HepG2 (cell line): ENCODE data around the gene HPS4. TPM values are rescaled to one million over a fixed set of nuclear protein-coding genes. Genes with fewer than 3 reads are reported as not detected.

Experiments used
- ARID3A ChIP-seq: IDR thresholded peaks from 2 replicates; pipeline ENCODE4 v1.6.1; 2012; ENCODE audit warnings: low read depth, low read length, improper control_type of control experiment
- DRAP1 ChIP-seq: IDR thresholded peaks from 2 replicates; pipeline ENCODE4 v1.6.1; 2016; ENCODE audit warnings: missing genetic modification reagents, missing compliant biosample characterization
- EHMT2 ChIP-seq: fragments of 200-600 bp; sonication (generic); IDR thresholded peaks from 2 replicates; pipeline ENCODE4 v1.7.0; 2017; ENCODE audit warnings: antibody characterized with exemption, low read depth, low read length, borderline replicate concordance
- GLI4 ChIP-seq: sonication (generic); formaldehyde crosslinking; IDR thresholded peaks from 2 replicates; pipeline ENCODE4 v1.5.1; 2020; ENCODE audit warnings: missing genetic modification reagents, mild to moderate bottlenecking, moderate library complexity, borderline replicate concordance
- GMEB2 ChIP-seq: IDR thresholded peaks from 2 replicates; pipeline ENCODE4 v1.6.1; 2016; ENCODE audit warnings: missing biosample characterization, missing genetic modification reagents, low read depth
- IKZF5 ChIP-seq: IDR thresholded peaks from 2 replicates; pipeline ENCODE4 v1.6.1; 2018; ENCODE audit warnings: missing genetic modification reagents, mild to moderate bottlenecking, missing compliant biosample characterization
- TAF15 ChIP-seq: fragments of 200-400 bp; formaldehyde crosslinking; IDR thresholded peaks from one replicate; pipeline ENCODE4 v1.6.1; 2018; ENCODE audit warnings: mild to moderate bottlenecking, low read depth, low read length; ENCODE audit not compliant: poor library complexity, severe bottlenecking
- TBX2 ChIP-seq: sonication (generic); formaldehyde crosslinking; IDR thresholded peaks from 2 replicates; pipeline ENCODE4 v1.5.0; 2020; ENCODE audit warnings: missing genetic modification reagents, mild to moderate bottlenecking, borderline replicate concordance
- TFAP4 ChIP-seq: sonication (generic); IDR thresholded peaks from 2 replicates; pipeline ENCODE4 v1.6.1; 2016; ENCODE audit warnings: low read depth, borderline replicate concordance
- ZFY ChIP-seq: sonication (generic); formaldehyde crosslinking; IDR thresholded peaks from 2 replicates; pipeline ENCODE4 v1.4.0; 2020; ENCODE audit warnings: missing genetic modification reagents
- ZHX1 ChIP-seq: sonication (generic); formaldehyde crosslinking; IDR thresholded peaks from 2 replicates; pipeline ENCODE4 v1.8.1; 2022; ENCODE audit warnings: low read depth, mild to moderate bottlenecking, missing genetic modification reagents
- ZNF317 ChIP-seq: sonication (generic); formaldehyde crosslinking; IDR thresholded peaks from 2 replicates; pipeline ENCODE4 v1.5.0; 2020; ENCODE audit warnings: mild to moderate bottlenecking, missing genetic modification reagents
- ZNF484 ChIP-seq: sonication (generic); formaldehyde crosslinking; IDR thresholded peaks from 2 replicates; pipeline ENCODE4 v1.5.1; 2020; ENCODE audit warnings: mild to moderate bottlenecking, low read depth, missing genetic modification reagents, borderline replicate concordance
- ZNF766 ChIP-seq: sonication (generic); formaldehyde crosslinking; IDR thresholded peaks from 2 replicates; pipeline ENCODE4 v1.5.0; 2020; ENCODE audit warnings: missing genetic modification reagents, borderline replicate concordance
- ZNF770 ChIP-seq: sonication (generic); formaldehyde crosslinking; IDR thresholded peaks from 2 replicates; pipeline ENCODE4 v1.5.0; 2020; ENCODE audit warnings: mild to moderate bottlenecking, missing genetic modification reagents
- polyA plus RNA-seq, 8 experiments: library from polyadenylated mRNA; depleted of rRNA in 3 of 8; stranded (reverse) in 7 of 8; unstranded in 1 of 8; fragments of >200 nt; fragmentation: Illumina TruSeq in 4 of 8; extraction: Trizol in 4 of 8; gene quantifications; 2 replicates each; pipeline versions ENCODE4 v1.2.1 to v1.2.3, GENCODE V29; 2011 to 2016; ENCODE audit warnings: low read depth in 4 of 8, missing spikeins in 1 of 8, mixed read lengths in 1 of 8; ENCODE audit not compliant: insufficient read depth in 1 of 8
- total RNA-seq, 5 experiments: library from RNA; depleted of rRNA; stranded (reverse); fragments of >200 nt; fragmentation: Illumina TruSeq; extraction: Trizol; gene quantifications; 2 replicates each; pipeline ENCODE4 v1.2.3, GENCODE V29; 2016; ENCODE audit warnings: low read depth in 1 of 5

HPS4 gene
- total and polyA plus RNA-seq, 2 of the 13 experiments (the other 11 are each of a cell fraction or from before 2014, with no cell fraction given) = 27.4 to 34.0 TPM

GRCh38 chr22:26512149-26512793, 28.7 kb upstream of the HPS4 start, which contains the start of gene TFIP11 (continued):
- TF ChIP-seq TFAP4 = peak; percentile 47; the same call in 1 of the 2 replicates
- TF ChIP-seq ARID3A = 0 out of 2 replicates have a peak, but pooled peaks have one; percentile 21
- TF ChIP-seq ZNF770 = peak; percentile 26; the same call in 1 of the 2 replicates
- TF ChIP-seq ZHX1 (CRISPR knock-in tag) = peak; percentile 85
- peak; percentile 72; the same call in 1 of the 2 replicates for TF ChIP-seq IKZF5 (CRISPR knock-in tag)
- peak; percentile 74; the same call in 1 of the 2 replicates for TF ChIP-seq GLI4 (CRISPR knock-in tag)
- peak; percentile 33; the same call in 1 of the 2 replicates for TF ChIP-seq DRAP1 (CRISPR knock-in tag)
- no peak for TF ChIP-seq ZNF766 (CRISPR knock-in tag)
- peak; percentile 73 for TF ChIP-seq GMEB2 (CRISPR knock-in tag)
- TF ChIP-seq TBX2 (CRISPR knock-in tag) = peak; percentile 60; the same call in 1 of the 2 replicates
- no peak for TF ChIP-seq TAF15
- peak; percentile 85 for TF ChIP-seq ZNF317 (CRISPR knock-in tag)
- no peak for TF ChIP-seq EHMT2
- no peak for TF ChIP-seq ZNF484 (CRISPR knock-in tag)
- TF ChIP-seq ZFY (CRISPR knock-in tag) = peak; percentile 92
